Neuron (in vitro differentiated cells): ENCODE measurements around the gene GMDS.

Experiments
- H2AFZ ChIP-seq: one replicate; pipeline ENCODE4 v1.6.1; 2013; ENCODE audit warnings: low read depth, mild to moderate bottlenecking, inconsistent platforms, low read length, moderate library complexity
- H3K27me3 ChIP-seq: one replicate; pipeline ENCODE4 v1.6.1; 2013; ENCODE audit warnings: low read length; ENCODE audit not compliant: insufficient read depth
- H3K36me3 ChIP-seq: one replicate; pipeline ENCODE4 v1.6.1; 2013; ENCODE audit warnings: low read length; ENCODE audit not compliant: insufficient read depth
- H3K4me1 ChIP-seq: one replicate; pipeline ENCODE4 v1.6.1; 2013; ENCODE audit warnings: low read length; ENCODE audit not compliant: insufficient read depth
- H3K4me3 ChIP-seq: 2 replicates; pipeline ENCODE4 v1.5.1; 2013; ENCODE audit warnings: mild to moderate bottlenecking, low read length, moderate library complexity
- H3K9me3 ChIP-seq: one replicate; pipeline ENCODE4 v1.6.1; 2013; ENCODE audit warnings: low read length

Gene GMDS

GRCh38 chr6:2190661-2191389 lies 54.6 kb downstream of the GMDS start:
- Histone ChIP-seq H3K27me3 (no peaks in the 10 kb centered on the region), H3K4me1 (no peaks in the 10 kb centered on the region), H2AFZ (no peak overlapping the region), H3K9me3 (no peaks in the 10 kb centered on the region), H3K4me3 (no peak overlapping the region), H3K36me3 (no peaks in the 10 kb centered on the region)

GRCh38 chr6:2188856-2189384 lies 56.5 kb downstream of the GMDS start:
- Histone ChIP-seq H3K27me3 (no peaks in the 10 kb centered on the region), H2AFZ (no peak overlapping the region), H3K36me3 (no peaks in the 10 kb centered on the region)

GRCh38 chr6:2188397-2188796 lies 57.0 kb downstream of the GMDS start:
- no peaks in the 10 kb centered on the region for H3K4me1 ChIP-seq
- H3K9me3 ChIP-seq, result no peaks in the 10 kb centered on the region
- H3K4me3 ChIP-seq, result no peak overlapping the region
- no peaks in the 10 kb centered on the region for H3K36me3 ChIP-seq
- no peak overlapping the region for H2AFZ ChIP-seq
- no peaks in the 10 kb centered on the region for H3K27me3 ChIP-seq

More at GRCh38 chr6:2188856-2189384, 56.5 kb downstream of the GMDS start:
- Histone ChIP-seq H3K4me1 (no peaks in the 10 kb centered on the region), H3K4me3 (no peak overlapping the region), H3K9me3 (no peaks in the 10 kb centered on the region)

- Histone ChIP-seq H3K9me3 (no peaks in the 10 kb centered on the region), H3K4me1 (no peaks in the 10 kb centered on the region), H3K36me3 (no peaks in the 10 kb centered on the region), H3K4me3 (no peak overlapping the region), H3K27me3 (no peaks in the 10 kb centered on the region), H2AFZ (no peak overlapping the region)
Observed at GRCh38 chr6:2187826-2188225, 57.6 kb downstream of the GMDS start.

GRCh38 chr6:2186516-2186915 lies 58.9 kb downstream of the GMDS start:
- Histone ChIP-seq H3K36me3 (no peaks in the 10 kb centered on the region), H3K4me1 (no peaks in the 10 kb centered on the region), H3K27me3 (no peaks in the 10 kb centered on the region), H3K4me3 (no peak overlapping the region), H2AFZ (no peak overlapping the region), H3K9me3 (no peaks in the 10 kb centered on the region)

GRCh38 chr6:2185466-2185865 lies 59.9 kb downstream of the GMDS start:
- Histone ChIP-seq H3K36me3 (no peaks in the 10 kb centered on the region), H3K27me3 (no peaks in the 10 kb centered on the region), H3K4me3 (no peak overlapping the region), H3K9me3 (no peaks in the 10 kb centered on the region), H3K4me1 (no peaks in the 10 kb centered on the region), H2AFZ (no peak overlapping the region)

- no peaks in the 10 kb centered on the region for H3K27me3 ChIP-seq
- no peaks in the 10 kb centered on the region for H3K36me3 ChIP-seq
- no peaks in the 10 kb centered on the region for H3K9me3 ChIP-seq
- H2AFZ ChIP-seq, result no peak overlapping the region
- no peak overlapping the region for H3K4me3 ChIP-seq
- H3K4me1 ChIP-seq, result no peaks in the 10 kb centered on the region
Observed at GRCh38 chr6:2184700-2185455, 60.5 kb downstream of the GMDS start.

GRCh38 chr6:2183752-2184151 lies 61.7 kb downstream of the GMDS start:
- Histone ChIP-seq H3K36me3 (no peaks in the 10 kb centered on the region), H3K4me1 (no peaks in the 10 kb centered on the region), H3K9me3 (no peaks in the 10 kb centered on the region), H3K4me3 (no peak overlapping the region), H2AFZ (no peak overlapping the region), H3K27me3 (no peaks in the 10 kb centered on the region)

- H3K4me1 ChIP-seq, result no peaks in the 10 kb centered on the region
- no peaks in the 10 kb centered on the region for H3K9me3 ChIP-seq
- no peaks in the 10 kb centered on the region for H3K27me3 ChIP-seq
- no peak overlapping the region for H3K4me3 ChIP-seq
- H3K36me3 ChIP-seq, result no peaks in the 10 kb centered on the region
- no peak overlapping the region for H2AFZ ChIP-seq
Observed at GRCh38 chr6:2183246-2183645, 62.2 kb downstream of the GMDS start.

- H3K4me3 ChIP-seq, result no peak overlapping the region
- no peaks in the 10 kb centered on the region for H3K27me3 ChIP-seq
- no peaks in the 10 kb centered on the region for H3K4me1 ChIP-seq
- no peaks in the 10 kb centered on the region for H3K9me3 ChIP-seq
- no peak overlapping the region for H2AFZ ChIP-seq
- H3K36me3 ChIP-seq, result no peaks in the 10 kb centered on the region
Observed at GRCh38 chr6:2182251-2182650, 63.2 kb downstream of the GMDS start.

GRCh38 chr6:2181567-2181966 lies 63.8 kb downstream of the GMDS start:
- no peaks in the 10 kb centered on the region for H3K4me1 ChIP-seq
- H2AFZ ChIP-seq, result no peak overlapping the region
- H3K27me3 ChIP-seq, result no peaks in the 10 kb centered on the region
- H3K36me3 ChIP-seq, result no peaks in the 10 kb centered on the region
- no peaks in the 10 kb centered on the region for H3K9me3 ChIP-seq
- no peak overlapping the region for H3K4me3 ChIP-seq

- H3K4me3 ChIP-seq, result no peak overlapping the region
- H3K36me3 ChIP-seq, result no peaks in the 10 kb centered on the region
- H3K27me3 ChIP-seq, result no peaks in the 10 kb centered on the region
- H3K4me1 ChIP-seq, result no peaks in the 10 kb centered on the region
- H3K9me3 ChIP-seq, result no peaks in the 10 kb centered on the region
- no peak overlapping the region for H2AFZ ChIP-seq
Observed at GRCh38 chr6:2179950-2180349, 65.5 kb downstream of the GMDS start.

GRCh38 chr6:2179241-2179640 lies 66.2 kb downstream of the GMDS start:
- Histone ChIP-seq H3K9me3 (no peaks in the 10 kb centered on the region), H3K27me3 (no peaks in the 10 kb centered on the region)

More at GRCh38 chr6:2179241-2179640, 66.2 kb downstream of the GMDS start:
- Histone ChIP-seq H3K4me3 (no peak overlapping the region), H3K4me1 (no peaks in the 10 kb centered on the region), H3K36me3 (no peaks in the 10 kb centered on the region), H2AFZ (no peak overlapping the region)
